H1 (cell line): ENCODE results near the gene TBX5. TPM values are rescaled to one million over a fixed set of nuclear protein-coding genes. Genes with fewer than 3 reads are reported as not detected.

Experiments
- CTCF ChIA-PET: fragments of 300-600 bp; sonication (Branson Sonifier 250); formaldehyde crosslinking; loops from one replicate; lab custom pipeline; 2021; ENCODE audit not compliant: partially characterized antibody; lab: Charles Lee
- POLR2A ChIA-PET: fragments of 300-600 bp; sonication (Branson Sonifier 250); formaldehyde crosslinking; loops from one replicate; lab custom pipeline; 2021; ENCODE audit warnings: inconsistent platforms; ENCODE audit not compliant: partially characterized antibody; lab: Charles Lee
- DNase-seq, 2 experiments: peaks; one replicate each; pipeline versions ENCODE4 v3.0.0 to v3.0.0-alpha.2; 2010 to 2022; ENCODE audit warnings: low spot score in 2 of 2, low read depth in 1 of 2, mixed read lengths in 1 of 2
- FAIRE-seq: peaks from 2 replicates; lab custom pipeline; 2011; peaks lifted over from hg19 to GRCh38; lab: Jason Lieb, UNC
- H2AFZ ChIP-seq: 2 replicates; pipeline ENCODE4 v1.8.1; 2012; ENCODE audit warnings: low read length, inconsistent platforms
- H2AK5ac ChIP-seq: 2 replicates; pipeline ENCODE4 v1.6.1; 2013; ENCODE audit warnings: low read depth, low read length
- H2BK120ac ChIP-seq: replicated peaks from 2 replicates; pipeline ENCODE3; 2013; ENCODE audit warnings: low read depth, low read length, inconsistent platforms
- H2BK12ac ChIP-seq: 2 replicates; pipeline ENCODE4 v1.6.1; 2013; ENCODE audit warnings: low read depth, low read length
- H2BK15ac ChIP-seq: 2 replicates; pipeline ENCODE4 v1.6.1; 2013; ENCODE audit warnings: low read length
- H2BK20ac ChIP-seq: 2 replicates; pipeline ENCODE4 v1.6.1; 2013; ENCODE audit warnings: low read length
- H2BK5ac ChIP-seq: 2 replicates; pipeline ENCODE4 v1.6.1; 2013; ENCODE audit warnings: low read depth, low read length
- H3K14ac ChIP-seq: 2 replicates; pipeline ENCODE4 v1.6.1; 2013; ENCODE audit warnings: inconsistent platforms; ENCODE audit not compliant: insufficient read length
- H3K18ac ChIP-seq: 2 replicates; pipeline ENCODE4 v1.6.1; 2013; ENCODE audit warnings: low read length; ENCODE audit errors: extremely low read depth
- H3K23ac ChIP-seq: 2 replicates; pipeline ENCODE4 v1.6.1; 2013; ENCODE audit warnings: inconsistent platforms; ENCODE audit not compliant: insufficient read length
- H3K23me2 ChIP-seq: 2 replicates; pipeline ENCODE4 v1.6.1; 2013; ENCODE audit warnings: low read depth, low read length
- H3K27ac ChIP-seq: 2 replicates; pipeline ENCODE4 v1.6.1; 2011; ENCODE audit warnings: low read depth, low read length, inconsistent platforms
- H3K27me3 ChIP-seq, 4 experiments: replicated peaks in 1 of 4; 1 replicate in 1 of 4; 2 replicates in 3 of 4; pipeline versions ENCODE4 v1.6.1 to v1.8.1; 2011 to 2013; ENCODE audit warnings: low read length in 3 of 4, mild to moderate bottlenecking in 3 of 4, inconsistent platforms in 2 of 4, mixed read lengths in 2 of 4, moderate library complexity in 1 of 4; ENCODE audit not compliant: control insufficient read depth in 3 of 4, insufficient read depth in 3 of 4; ENCODE audit errors: extremely low read depth in 1 of 4
- H3K36me3 ChIP-seq, 4 experiments: 2 replicates each; pipeline versions ENCODE4 v1.6.1 to v1.8.1; 2011 to 2013; ENCODE audit warnings: mild to moderate bottlenecking in 4 of 4, low read length in 3 of 4, moderate library complexity in 2 of 4, control low read depth in 1 of 4, inconsistent platforms in 1 of 4; ENCODE audit not compliant: insufficient read depth in 4 of 4, control insufficient read depth in 2 of 4
- H3K4ac ChIP-seq: replicated peaks from 2 replicates; pipeline ENCODE3; 2013; ENCODE audit warnings: low read length, low read depth, mixed read lengths, inconsistent platforms; ENCODE audit not compliant: insufficient read length
- H3K4me1 ChIP-seq, 4 experiments: replicated peaks in 1 of 4; 1 replicate in 1 of 4; 2 replicates in 3 of 4; pipeline versions ENCODE4 v1.6.1 to v1.8.1; 2011 to 2013; ENCODE audit warnings: low read length in 3 of 4, inconsistent platforms in 2 of 4, mixed read lengths in 1 of 4; ENCODE audit not compliant: insufficient read depth in 4 of 4, control insufficient read depth in 3 of 4
- H3K4me2 ChIP-seq, 2 experiments: 2 replicates each; pipeline versions ENCODE4 v1.6.1 to v1.8.1; 2011 to 2013; ENCODE audit warnings: low read depth in 2 of 2, low read length in 2 of 2, control low read depth in 1 of 2, inconsistent platforms in 1 of 2, mild to moderate bottlenecking in 1 of 2; ENCODE audit not compliant: insufficient read depth in 1 of 2
- H3K4me3 ChIP-seq, 4 experiments: fragments of 200-600, 300-600 bp in 1 of 4; sonication (generic), shearing (Covaris generic), sonication (Bioruptor Twin) in 1 of 4; 2 replicates each; pipeline versions ENCODE4 v1.5.1 to v1.8.1; 2011 to 2016; ENCODE audit warnings: low read length in 4 of 4, low read depth in 3 of 4, control low read depth in 2 of 4, inconsistent platforms in 2 of 4, mild to moderate bottlenecking in 2 of 4, mixed read lengths in 1 of 4, moderate library complexity in 1 of 4; ENCODE audit not compliant: insufficient read depth in 2 of 4; ENCODE audit errors: extremely low read depth in 1 of 4
- H3K56ac ChIP-seq: replicated peaks from 2 replicates; pipeline ENCODE3; 2013; ENCODE audit warnings: low read depth, mild to moderate bottlenecking, mixed read lengths, low read length, inconsistent platforms; ENCODE audit not compliant: insufficient read length
- H3K79me1 ChIP-seq: 2 replicates; pipeline ENCODE4 v1.6.1; 2013; ENCODE audit warnings: low read depth, low read length, control low read depth
- H3K79me2 ChIP-seq, 2 experiments: 2 replicates each; pipeline versions ENCODE4 v1.6.1 to v1.8.1; 2012 to 2013; ENCODE audit warnings: low read length in 2 of 2, mild to moderate bottlenecking in 2 of 2, inconsistent platforms in 1 of 2; ENCODE audit not compliant: insufficient read depth in 2 of 2, control insufficient read depth in 1 of 2
- H3K9ac ChIP-seq, 4 experiments: replicated peaks in 1 of 4; 1 replicate in 1 of 4; 2 replicates in 3 of 4; pipeline versions ENCODE4 v1.6.1 to v1.8.1; 2011 to 2013; ENCODE audit warnings: low read depth in 3 of 4, low read length in 3 of 4, control low read depth in 2 of 4, mild to moderate bottlenecking in 2 of 4, moderate library complexity in 2 of 4, inconsistent platforms in 1 of 4; ENCODE audit errors: extremely low read depth in 1 of 4
- H3K9me3 ChIP-seq, 2 experiments: 2 replicates each; pipeline versions ENCODE4 v1.6.1 to v1.8.1; 2012 to 2013; ENCODE audit warnings: mild to moderate bottlenecking in 2 of 2, moderate library complexity in 2 of 2, control low read depth in 1 of 2, inconsistent platforms in 1 of 2, low read depth in 1 of 2, low read length in 1 of 2, mixed read lengths in 1 of 2; ENCODE audit not compliant: insufficient read depth in 2 of 2
- H4K20me1 ChIP-seq, 2 experiments: replicated peaks in 1 of 2; 2 replicates each; pipeline versions ENCODE3 to v1.8.1; 2011 to 2013; ENCODE audit warnings: inconsistent platforms in 2 of 2, low read length in 2 of 2, mild to moderate bottlenecking in 1 of 2; ENCODE audit not compliant: insufficient read depth in 2 of 2, control insufficient read depth in 1 of 2
- H4K5ac ChIP-seq: 2 replicates; pipeline ENCODE4 v1.6.1; 2013; ENCODE audit warnings: low read length, low read depth, mixed read lengths, inconsistent platforms; ENCODE audit not compliant: insufficient read length
- H4K8ac ChIP-seq: 2 replicates; pipeline ENCODE4 v1.8.0; 2013; ENCODE audit warnings: mild to moderate bottlenecking, moderate library complexity, low read length, inconsistent platforms; ENCODE audit not compliant: insufficient read depth; ENCODE audit errors: extremely low read depth
- H4K91ac ChIP-seq: replicated peaks from 2 replicates; pipeline ENCODE3; 2013; ENCODE audit warnings: low read length, mixed read lengths, inconsistent platforms; ENCODE audit not compliant: insufficient read length
- WGBS, 2 experiments: shearing (Covaris generic) in 1 of 2; methylation state at CpG; one replicate each; pipeline versions ENCODE4 v1.1.6 to v1.1.7; 2013 to 2015; ENCODE audit warnings: low lambda C conversion rate in 2 of 2, mixed read lengths in 2 of 2, inconsistent platforms in 1 of 2, low coverage in 1 of 2, missing lambda C conversion rate in 1 of 2; ENCODE audit not compliant: insufficient replicate concordance in 2 of 2, insufficient coverage in 1 of 2, insufficient read length in 1 of 2; ENCODE audit errors: extremely low coverage in 1 of 2, missing lambda C conversion rate in 1 of 2; 5-methylcytosine and 5-hydroxymethylcytosine counted together
- polyA plus RNA-seq, 7 experiments: library from polyadenylated mRNA; depleted of rRNA in 3 of 7; stranded (reverse) in 5 of 7; unstranded in 2 of 7; fragments of >200 nt in 5 of 7; fragments of 200-250 nt in 2 of 7; gene quantifications; 1 replicate in 5 of 7; 2 replicates in 1 of 7; 4 replicates in 1 of 7; pipeline versions ENCODE4 v1.2.1 to v1.2.3, GENCODE V29; 2011 to 2013; ENCODE audit warnings: missing spikeins in 2 of 7, mixed read lengths in 2 of 7
- total RNA-seq: library from RNA; stranded (reverse); fragmentation: NEBNext Ultra II Directional; extraction: Animal tissue kit (Norgen Biotek cat#: 25700); gene quantifications from 2 replicates; pipeline ENCODE4 v1.2.1, GENCODE V29; 2021

The TBX5 gene
- total and polyA plus RNA-seq, 2 of the 8 experiments (the other 6 are each of a cell fraction or from before 2014, with no cell fraction given), result 0.05 TPM; not detected in 1

DNA sequence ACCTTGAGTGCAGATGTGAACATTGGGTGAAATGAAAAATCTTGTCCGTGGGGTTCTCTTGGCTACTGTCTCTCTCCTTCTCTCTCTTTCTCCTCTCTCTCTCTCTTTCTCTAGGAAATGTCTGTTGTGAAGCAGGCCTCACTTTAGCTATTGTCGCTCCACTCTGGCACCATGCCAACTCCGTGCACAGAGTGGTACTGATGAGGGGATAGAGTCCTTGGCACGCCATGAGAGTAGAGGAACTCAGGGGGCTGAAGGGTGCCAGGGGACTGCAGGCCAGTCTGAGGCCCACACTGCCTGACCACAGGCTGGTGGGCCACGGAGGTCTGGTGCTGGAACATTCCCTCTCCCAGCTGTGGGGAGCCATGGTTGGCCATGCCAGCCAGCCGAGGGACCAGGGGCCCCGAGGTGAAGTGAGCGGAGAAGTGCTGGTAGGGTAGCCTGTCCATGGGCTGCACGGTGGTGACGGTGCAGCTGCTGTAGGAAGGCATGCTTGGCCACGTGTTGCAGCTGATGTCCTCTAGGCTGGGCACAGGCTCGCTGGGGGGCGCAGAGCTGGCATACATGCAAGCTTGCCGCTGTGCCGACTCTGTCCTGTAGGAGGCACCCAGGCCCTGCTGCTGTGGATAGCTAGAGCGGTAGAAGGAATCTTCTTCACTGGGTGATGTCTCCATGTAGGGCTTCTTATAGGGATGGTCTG, 50.4 kb downstream of the TBX5 start:
- Histone ChIP-seq H3K23ac (no peak overlapping the region), H3K27ac (no peak overlapping the region), H2BK12ac (peak overlapping the region; percentile 82; the same call in 1 of the 2 replicates), H3K56ac (no peak overlapping the region), H3K79me2 (no peaks in the 10 kb centered on the region), H3K23me2 (peaks cover 5% of the 10 kb centered on the region; the same call in 1 of the 2 replicates), H3K4me2 (no peak overlapping the region), H4K5ac (no peak overlapping the region), H2BK20ac (peak overlapping the region; percentile 82; the same call in 1 of the 2 replicates), H2AFZ (no peak overlapping the region), H3K36me3 (no peaks in the 10 kb centered on the region), H4K8ac (no peak overlapping the region; the same call in 1 of the 2 replicates), H2BK120ac (peak overlapping the region; percentile 55), H2BK5ac (no peak overlapping the region; the same call in 1 of the 2 replicates), H3K27me3 (no peaks in the 10 kb centered on the region; a peak in 1 of 7 replicates), H2AK5ac (no peak overlapping the region), H3K14ac (no peak overlapping the region), H4K91ac (peak overlapping the region; percentile 62), H3K79me1 (no peaks in the 10 kb centered on the region), H3K9ac (no peak overlapping the region), H2BK15ac (no peak overlapping the region), H3K18ac (peak overlapping the region; percentile 39; the same call in 1 of the 2 replicates), H4K20me1 (no peaks in the 10 kb centered on the region), H3K9me3 (no peaks in the 10 kb centered on the region), H3K4me1 (peaks cover 0 to 2% (median 0%) of the 10 kb centered on the region in 4 experiments; a peak in 2 of 7 replicates), H3K4me3 (no peak overlapping the region), H3K4ac (no peak overlapping the region)
- ChIA-PET POLR2A (no interaction called here), CTCF (interaction anchor here (0.7 to 4.8 kb wide), 42 partner anchors 9 to 377 kb away, joined by 3 to 35 read pairs (median 4); partner anchors contain the start of gene TBX5)
- FAIRE-seq (peak; percentile 79), DNase-seq (peak in 1 of 2 experiments; percentile 87)
- 81% methylated on average over 16 of the region's 16 CpGs; no CpG with 5 or more reads in 1 of the 2 experiments for WGBS, 2 experiments
